HG03097 (cell line): ENCODE results near the gene ZNF845.
A peak's percentile ranks its signal among the peaks of the same experiment; 100 is the strongest.
"Not testable (repeated sequence)": the region's sequence is repeated elsewhere in the genome, so short reads cannot be mapped to it uniquely, and the experiment has no call there.

Experiments used
- ATAC-seq: cut with Tn5 transposase; IDR thresholded peaks from one replicate; pipeline ENCODE4 v1.9.1; 2021; ENCODE audit not compliant: unreplicated experiment, low FRiP score

The ZNF845 gene

DNA sequence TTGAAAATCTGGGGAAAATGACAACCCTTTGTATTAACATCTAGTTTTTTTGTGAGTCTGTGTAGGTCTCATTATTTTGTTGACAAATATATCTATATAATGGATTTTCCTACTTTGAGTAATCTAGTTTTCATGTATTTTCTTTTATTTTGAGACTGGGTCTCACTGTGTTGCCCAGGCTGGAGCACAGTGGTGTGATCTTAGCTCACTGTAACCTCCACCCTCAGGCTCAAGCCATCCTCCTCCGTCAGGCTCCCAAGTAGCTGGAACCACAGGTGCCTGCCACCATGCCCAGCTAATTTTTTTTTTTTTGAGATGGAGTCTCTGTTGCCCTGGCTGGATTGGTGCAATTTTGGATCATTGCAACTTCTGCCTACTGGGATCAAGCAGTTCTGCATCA is 41.2 kb downstream of the ZNF845 start:
- ATAC-seq = no peak

GRCh38 chr19:53381376-53381775 is 47.8 kb downstream of the ZNF845 start:
- no peak for ATAC-seq

DNA sequence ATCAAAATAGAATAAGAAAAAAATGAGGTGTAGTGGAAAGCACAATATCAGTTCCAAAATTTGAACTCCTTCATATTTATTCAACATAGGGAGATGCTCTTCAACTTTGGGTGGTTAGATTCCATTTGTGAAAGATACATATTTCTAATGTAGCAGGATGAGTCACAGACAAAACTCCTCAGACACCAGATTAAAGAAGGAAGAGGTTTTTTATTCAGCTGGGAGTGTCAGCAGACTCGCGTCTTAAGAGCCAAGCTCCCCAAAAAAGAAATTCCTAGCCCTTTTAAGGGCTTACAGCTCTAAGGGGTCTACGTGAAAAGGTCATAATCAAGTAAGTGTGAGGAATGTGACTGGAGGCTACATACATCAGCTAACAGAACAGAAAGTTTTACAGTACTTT is 54.6 kb downstream of the ZNF845 start:
- no peak for ATAC-seq

DNA sequence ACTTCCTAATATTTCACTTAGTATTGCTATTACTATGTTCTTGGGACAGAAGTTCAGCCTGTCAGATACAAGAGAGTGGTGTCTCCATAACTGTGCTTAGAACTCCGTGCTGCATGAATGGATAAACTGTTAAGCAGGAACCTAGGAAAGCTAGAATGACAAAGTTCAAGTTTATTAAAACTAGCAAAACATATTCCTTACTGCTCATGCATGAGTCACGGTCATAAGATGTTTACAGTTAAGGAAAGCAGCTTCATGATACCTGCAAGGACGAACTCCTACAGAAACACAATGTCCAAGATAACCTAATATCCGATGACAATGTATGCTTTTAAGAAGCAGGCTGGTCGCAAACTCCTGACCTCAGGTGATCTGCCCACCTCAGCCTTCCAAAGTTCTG is 55.4 kb downstream of the ZNF845 start:
- no peak for ATAC-seq

GRCh38 chr19:53389571-53389970 is 56.0 kb downstream of the ZNF845 start:
- no peak for ATAC-seq

- ATAC-seq = no peak
Measured at GRCh38 chr19:53389978-53390377, 56.4 kb downstream of the ZNF845 start.

DNA sequence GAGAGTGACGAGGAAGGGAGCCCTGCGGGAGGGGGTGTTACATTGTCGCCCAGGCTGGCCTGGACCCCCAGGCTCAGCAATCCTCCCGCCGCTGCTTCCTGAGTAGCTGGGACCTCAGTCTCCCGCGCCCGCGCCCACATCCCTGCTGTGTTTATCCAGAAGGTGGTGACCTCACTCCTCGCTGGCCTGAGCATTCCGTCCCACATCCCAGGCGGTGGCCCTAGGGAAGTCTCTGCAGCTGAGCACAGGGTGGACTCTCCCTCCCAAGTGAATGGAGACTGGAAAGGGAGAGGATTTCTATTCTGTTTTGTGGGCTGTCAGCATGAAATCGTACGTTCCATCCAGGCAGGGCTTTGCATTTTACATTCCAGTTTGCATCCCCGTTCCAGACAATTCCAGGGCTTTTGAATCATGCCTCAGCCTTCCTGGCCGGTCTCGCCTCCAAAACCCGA is 61.0 kb downstream of the ZNF845 start:
- no peak for ATAC-seq

DNA sequence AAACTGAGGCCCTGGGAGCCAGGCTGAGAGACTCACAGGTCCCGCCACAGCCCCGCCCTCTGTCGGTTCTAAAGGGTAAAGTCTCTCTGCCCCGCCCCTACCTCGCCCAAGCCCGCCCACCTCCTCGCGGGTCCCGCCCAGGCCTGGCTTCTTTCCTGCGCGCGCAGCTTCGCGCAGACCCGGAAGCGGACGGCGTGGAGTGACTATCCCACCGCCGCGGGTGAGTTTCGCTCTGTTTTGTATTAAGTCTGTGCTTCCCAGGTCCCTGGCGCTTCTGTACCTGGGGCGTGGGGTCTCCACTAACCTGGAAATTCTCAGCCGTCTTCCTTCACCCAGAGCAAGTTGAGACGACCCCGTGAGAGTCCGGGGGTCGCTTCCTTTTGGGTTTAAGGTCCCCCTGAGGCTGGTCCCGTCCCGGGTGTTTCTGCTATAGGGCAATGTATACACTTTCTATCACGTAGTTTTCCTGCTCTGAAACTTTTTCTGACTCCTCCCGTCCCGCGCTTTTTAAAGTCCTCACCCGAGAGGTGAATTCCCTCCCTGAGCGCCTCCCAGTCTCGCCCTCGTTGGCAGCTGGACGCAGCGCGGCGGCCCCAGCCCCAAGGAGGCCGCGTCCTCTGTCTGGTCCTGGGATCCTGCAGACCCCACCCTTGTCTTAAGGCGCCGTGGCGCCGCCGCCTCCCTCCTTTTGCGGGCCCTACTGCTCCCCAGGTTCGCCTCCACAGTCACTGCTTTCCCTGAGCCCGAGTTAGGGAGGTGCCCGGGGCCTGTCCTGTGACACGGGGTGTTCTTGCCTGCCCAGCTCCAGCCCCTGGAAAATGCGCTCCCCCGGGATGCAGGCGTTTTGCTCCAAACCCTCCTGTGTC is 61.7 kb downstream of the ZNF845 start, which contains the start of gene ZNF765:
Gene ZNF765 (plus strand): TSS at position 176 of the 866 bp plus-strand sequence. CDS start 2,867 bp downstream, outside the sequence.
- peak; percentile 92 for ATAC-seq

DNA sequence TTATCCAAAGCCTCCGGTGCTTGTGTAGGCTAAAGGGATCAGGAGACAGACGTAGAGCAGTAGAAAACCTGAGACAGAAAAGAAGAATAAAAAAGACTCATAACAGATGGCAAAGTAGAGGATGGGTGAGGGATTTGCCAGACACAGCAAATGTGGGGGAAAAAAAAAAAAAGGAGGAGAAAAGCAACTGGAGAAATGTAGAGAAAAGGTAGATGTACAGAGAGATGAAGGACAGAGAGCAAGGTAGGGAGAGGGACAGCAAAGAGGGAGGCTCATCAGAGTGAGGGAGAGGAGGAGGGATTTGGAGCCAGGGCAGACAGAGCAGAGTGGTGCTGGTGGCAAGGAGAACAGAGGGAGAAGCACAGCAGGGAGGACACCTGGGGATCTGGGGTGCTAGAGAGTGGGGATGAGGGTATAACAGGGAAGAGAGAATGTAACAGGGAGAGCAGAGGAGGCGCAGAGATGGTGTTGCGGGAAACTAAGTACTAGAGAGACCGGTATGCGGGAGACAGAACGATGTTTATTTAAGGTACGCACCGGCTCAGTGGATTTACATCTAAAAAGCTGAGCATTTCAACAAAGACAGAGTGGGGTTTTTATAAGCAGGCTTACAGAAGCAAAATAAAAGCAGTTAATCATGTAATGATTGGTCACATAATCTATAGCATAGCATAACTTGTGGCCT is 62.4 kb downstream of the ZNF845 start:
- ATAC-seq = not testable (repeated sequence)

DNA sequence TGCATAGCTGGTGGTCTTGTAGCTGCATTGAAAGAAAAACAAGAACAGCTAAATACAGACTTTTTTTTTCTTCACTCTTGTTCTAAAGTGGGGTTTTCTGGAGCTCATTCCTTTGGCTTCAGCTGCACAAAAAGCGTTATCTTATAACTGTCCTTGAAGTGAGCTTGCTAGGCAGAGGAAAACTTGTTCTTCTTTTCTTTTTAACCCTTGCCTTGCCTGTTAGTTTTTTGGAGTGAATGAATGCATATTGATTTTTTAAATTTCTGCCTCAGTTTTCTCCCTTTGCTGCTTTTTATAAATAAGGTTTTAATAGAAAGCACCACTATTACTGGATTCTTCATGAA is 62.9 kb downstream of the ZNF845 start:
- ATAC-seq = no peak

- ATAC-seq = not testable (repeated sequence)
Measured at GRCh38 chr19:53397918-53398317, 64.4 kb downstream of the ZNF845 start.
